HG03460 (cell line): ENCODE measurements around the gene SEMA6A.

Experiments used
- ATAC-seq: cut with Tn5 transposase; IDR thresholded peaks from one replicate; pipeline ENCODE4 v1.9.1; 2021; ENCODE audit not compliant: unreplicated experiment

The SEMA6A gene

GRCh38 chr5:116577064-116577788 is 2.6 kb upstream of the SEMA6A start:
- ATAC-seq: peak; percentile 63

GRCh38 chr5:116576053-116576713 is 1.6 kb upstream of the SEMA6A start:
- ATAC-seq: peak; percentile 37

- no peak for ATAC-seq
These were observed 866 bp upstream of the SEMA6A start for GRCh38 chr5:116575326-116576052.

GRCh38 chr5:116573702-116574366 is 789 bp downstream of the SEMA6A start:
- ATAC-seq: no peak

GRCh38 chr5:116573279-116573701 is 1.3 kb downstream of the SEMA6A start:
- no peak for ATAC-seq

- no peak for ATAC-seq
These were observed 2.0 kb downstream of the SEMA6A start for GRCh38 chr5:116572350-116573278.

GRCh38 chr5:116571568-116572349 is 2.9 kb downstream of the SEMA6A start:
- ATAC-seq: no peak

GRCh38 chr5:116569999-116570398 is 4.6 kb downstream of the SEMA6A start:
- ATAC-seq: no peak

- ATAC-seq: no peak
These were observed 7.5 kb downstream of the SEMA6A start for GRCh38 chr5:116567106-116567505.

- ATAC-seq: peak; percentile 75
These were observed 8.4 kb downstream of the SEMA6A start for GRCh38 chr5:116566251-116566650.

GRCh38 chr5:116564756-116565490 is 9.7 kb downstream of the SEMA6A start:
- ATAC-seq: no peak

GRCh38 chr5:116564312-116564711 is 10.3 kb downstream of the SEMA6A start:
- ATAC-seq: no peak

- ATAC-seq: no peak
These were observed 10.8 kb downstream of the SEMA6A start for GRCh38 chr5:116563736-116564308.

GRCh38 chr5:116562669-116563068 is 12.0 kb downstream of the SEMA6A start:
- no peak for ATAC-seq

GRCh38 chr5:116561658-116562057 is 13.0 kb downstream of the SEMA6A start:
- no peak for ATAC-seq

GRCh38 chr5:116559673-116560164 is 14.9 kb downstream of the SEMA6A start:
- ATAC-seq: no peak

GRCh38 chr5:116559239-116559638 is 15.4 kb downstream of the SEMA6A start:
- no peak for ATAC-seq

GRCh38 chr5:116557669-116558271 is 16.9 kb downstream of the SEMA6A start:
- no peak for ATAC-seq
